ENCODE measurements around the gene NR3C1. TPM values are rescaled to one million over a fixed set of nuclear protein-coding genes. Genes with fewer than 3 reads are reported as not detected.

NR3C1 gene
- total RNA-seq, 3 donors from 2014 or later (not counting 1 experiment from before 2014, with no cell fraction given), result 147 to 168 (median 165) TPM

DNA sequence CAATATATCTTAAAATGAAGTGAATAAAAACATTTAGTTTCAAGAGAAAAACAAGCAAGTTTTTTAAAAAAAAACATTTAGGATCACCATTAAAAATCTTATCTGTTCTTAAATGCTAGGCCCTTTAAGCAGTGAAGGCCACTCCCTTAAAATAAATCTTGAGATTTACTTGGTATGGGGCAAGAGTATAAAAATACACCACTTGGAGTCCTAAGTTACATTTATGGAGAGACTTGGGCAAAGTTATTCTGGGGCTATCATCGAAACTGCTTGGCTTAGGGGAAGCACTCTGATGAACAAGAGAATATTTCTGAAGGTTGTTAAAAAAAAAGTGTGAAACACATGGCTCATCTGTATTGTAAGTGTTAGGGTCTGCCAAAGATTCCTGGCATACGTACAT is 97.4 kb downstream of the NR3C1 start:
- no peaks in the 10 kb centered on the region for H3K9me3 ChIP-seq (ENCODE audit: control insufficient read depth, insufficient read depth, low read length)
- H3K4me3 ChIP-seq (ENCODE audit: low read length), result no peak overlapping the region
- TF ChIP-seq, protein P1, sequence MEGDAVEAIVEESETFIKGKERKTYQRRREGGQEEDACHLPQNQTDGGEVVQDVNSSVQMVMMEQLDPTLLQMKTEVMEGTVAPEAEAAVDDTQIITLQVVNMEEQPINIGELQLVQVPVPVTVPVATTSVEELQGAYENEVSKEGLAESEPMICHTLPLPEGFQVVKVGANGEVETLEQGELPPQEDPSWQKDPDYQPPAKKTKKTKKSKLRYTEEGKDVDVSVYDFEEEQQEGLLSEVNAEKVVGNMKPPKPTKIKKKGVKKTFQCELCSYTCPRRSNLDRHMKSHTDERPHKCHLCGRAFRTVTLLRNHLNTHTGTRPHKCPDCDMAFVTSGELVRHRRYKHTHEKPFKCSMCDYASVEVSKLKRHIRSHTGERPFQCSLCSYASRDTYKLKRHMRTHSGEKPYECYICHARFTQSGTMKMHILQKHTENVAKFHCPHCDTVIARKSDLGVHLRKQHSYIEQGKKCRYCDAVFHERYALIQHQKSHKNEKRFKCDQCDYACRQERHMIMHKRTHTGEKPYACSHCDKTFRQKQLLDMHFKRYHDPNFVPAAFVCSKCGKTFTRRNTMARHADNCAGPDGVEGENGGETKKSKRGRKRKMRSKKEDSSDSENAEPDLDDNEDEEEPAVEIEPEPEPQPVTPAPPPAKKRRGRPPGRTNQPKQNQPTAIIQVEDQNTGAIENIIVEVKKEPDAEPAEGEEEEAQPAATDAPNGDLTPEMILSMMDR (IDR thresholded peaks at IDR 0.05), result no peak
- no peaks in the 10 kb centered on the region for H3K27me3 Mint-ChIP-seq (ENCODE audit: low read depth in 2 of 2)
- DNase-seq (no peak), ATAC-seq (peak in 2 of 3 donors; percentile 35 to 40)
- no peaks in the 10 kb centered on the region for H3K27me3 ChIP-seq (ENCODE audit: control insufficient read depth, insufficient read depth, low read length)
- H3K27ac ChIP-seq (ENCODE audit: low read length), result no peak overlapping the region
- H3K36me3 ChIP-seq (ENCODE audit: control insufficient read depth, insufficient read depth, low read length), result peaks cover 45% of the 10 kb centered on the region
- intact Hi-C loops (cut with micrococcal nuclease), result no loop called here
- H3K27ac Mint-ChIP-seq, result peak overlapping the region; percentile 19 to 26
- H3K4me3 Mint-ChIP-seq, result no peak overlapping the region
- H3K36me3 Mint-ChIP-seq, result peaks cover 8% of the 10 kb centered on the region
- no peaks in the 10 kb centered on the region for H3K9me3 Mint-ChIP-seq
- no peaks in the 10 kb centered on the region for H3K4me1 ChIP-seq (ENCODE audit: control insufficient read depth, insufficient read depth, low read length)
- WGBS (ENCODE audit: insufficient coverage), result 74% methylated on average over 2 of the region's 2 CpGs
- H3K4me1 Mint-ChIP-seq, result peaks cover 48 to 51% of the 10 kb centered on the region in 2 donors

DNA sequence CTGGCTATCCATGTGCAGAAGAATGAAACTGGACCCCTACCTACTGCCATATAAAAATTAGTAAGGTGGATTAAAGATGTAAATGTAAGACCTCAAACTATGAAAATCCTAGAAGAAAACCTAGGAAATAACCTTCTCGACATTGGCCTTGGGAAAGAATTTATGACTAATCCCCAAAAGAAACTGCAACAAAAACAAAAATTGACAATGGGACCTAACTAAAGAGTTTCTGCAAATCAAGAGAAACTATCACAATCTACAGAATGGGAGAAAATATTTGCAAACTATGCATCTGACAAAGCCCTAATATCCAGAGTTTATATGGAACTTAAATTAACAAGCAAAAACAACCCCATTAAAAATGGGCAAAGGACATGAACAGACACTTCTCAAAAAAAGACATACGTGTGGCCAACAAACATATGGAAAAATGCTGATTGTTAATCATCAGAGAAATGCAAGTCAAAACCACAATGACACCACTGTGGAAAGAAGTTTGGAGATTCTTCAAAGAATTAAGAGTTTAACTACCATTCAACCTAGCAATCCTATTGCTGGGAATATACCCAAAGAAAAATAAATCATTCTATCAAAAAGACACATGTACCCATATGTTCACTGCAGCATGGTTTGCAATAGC is 98.5 kb downstream of the NR3C1 start:
- Histone ChIP-seq H3K4me3 (ENCODE audit: low read length) (no peak overlapping the region), H3K27me3 (ENCODE audit: control insufficient read depth, insufficient read depth, low read length) (no peaks in the 10 kb centered on the region), H3K9me3 (ENCODE audit: control insufficient read depth, insufficient read depth, low read length) (no peaks in the 10 kb centered on the region), H3K36me3 (ENCODE audit: control insufficient read depth, insufficient read depth, low read length) (peaks cover 46% of the 10 kb centered on the region), H3K27ac (ENCODE audit: low read length) (no peak overlapping the region), H3K4me1 (ENCODE audit: control insufficient read depth, insufficient read depth, low read length) (no peaks in the 10 kb centered on the region)
- Mint-ChIP-seq H3K27me3 (ENCODE audit: low read depth in 2 of 2) (no peaks in the 10 kb centered on the region), H3K4me3 (no peak overlapping the region), H3K27ac (peak overlapping the region; percentile 19), H3K36me3 (peaks cover 8% of the 10 kb centered on the region), H3K9me3 (no peaks in the 10 kb centered on the region), H3K4me1 (peaks cover 48 to 52% of the 10 kb centered on the region in 2 donors)
- TF ChIP-seq, protein P1 (IDR thresholded peaks at IDR 0.05), result no peak
- ATAC-seq (no peak), DNase-seq (no peak)
- no CpG with 5 or more reads among the region's 2 CpGs for WGBS (ENCODE audit: insufficient coverage)
- intact Hi-C loops (cut with micrococcal nuclease), result no loop called here

DNA sequence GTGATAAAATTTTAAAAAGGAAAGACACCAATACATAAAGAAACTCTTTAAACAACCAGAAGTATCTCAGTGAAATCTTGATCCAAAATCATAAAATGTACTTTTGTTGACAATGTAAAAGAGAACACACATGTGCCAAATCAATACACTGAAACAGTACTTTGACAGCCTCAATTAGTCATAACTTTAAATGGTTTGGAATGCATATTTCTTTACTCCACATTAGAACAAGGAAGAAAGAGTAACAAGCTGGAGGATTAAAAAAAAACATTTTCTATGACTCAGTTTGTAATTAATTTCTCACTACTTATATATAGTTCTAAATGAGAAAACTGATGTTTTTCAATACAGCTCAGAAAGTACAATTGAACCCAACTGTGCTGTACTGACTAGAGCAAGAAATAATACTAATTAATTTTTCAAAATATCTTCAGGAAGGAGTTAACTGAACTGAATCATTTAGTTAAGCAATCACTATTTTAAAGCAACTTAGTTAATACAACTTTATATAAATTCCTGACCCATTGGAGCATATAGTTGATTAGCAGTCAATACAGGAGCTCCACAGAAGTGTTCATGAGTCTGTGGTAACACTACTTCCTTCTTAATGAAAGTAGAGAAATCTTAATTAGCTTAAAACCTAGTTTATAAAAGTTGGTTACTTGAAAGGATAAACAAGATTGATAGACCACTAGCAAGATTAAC is 101.0 kb downstream of the NR3C1 start:
- Mint-ChIP-seq H3K36me3 (no peaks in the 10 kb centered on the region), H3K9me3 (no peaks in the 10 kb centered on the region), H3K27me3 (ENCODE audit: low read depth in 2 of 2) (no peaks in the 10 kb centered on the region), H3K4me3 (no peak overlapping the region), H3K4me1 (peaks cover 44 to 59% of the 10 kb centered on the region in 2 donors), H3K27ac (peak overlapping the region; percentile 52 to 67)
- Histone ChIP-seq H3K4me1 (ENCODE audit: control insufficient read depth, insufficient read depth, low read length) (no peaks in the 10 kb centered on the region), H3K27ac (ENCODE audit: low read length) (no peak overlapping the region), H3K4me3 (ENCODE audit: low read length) (no peak overlapping the region), H3K36me3 (ENCODE audit: control insufficient read depth, insufficient read depth, low read length) (peaks cover 40% of the 10 kb centered on the region), H3K27me3 (ENCODE audit: control insufficient read depth, insufficient read depth, low read length) (no peaks in the 10 kb centered on the region), H3K9me3 (ENCODE audit: control insufficient read depth, insufficient read depth, low read length) (no peaks in the 10 kb centered on the region)
- TF ChIP-seq, protein P1 (IDR thresholded peaks at IDR 0.05), result no peak
- ATAC-seq, result no peak
- no peak for DNase-seq
- intact Hi-C loops (cut with micrococcal nuclease), result no loop called here

Measured in natural killer cell (primary cell).